ENCODE measurements around the gene PUM2. TPM values are rescaled to one million over a fixed set of nuclear protein-coding genes. Genes with fewer than 3 reads are reported as not detected.

PUM2 gene
- total RNA-seq, 4 donors from 2014 or later: 61.5 to 140 (median 98.0) TPM

DNA sequence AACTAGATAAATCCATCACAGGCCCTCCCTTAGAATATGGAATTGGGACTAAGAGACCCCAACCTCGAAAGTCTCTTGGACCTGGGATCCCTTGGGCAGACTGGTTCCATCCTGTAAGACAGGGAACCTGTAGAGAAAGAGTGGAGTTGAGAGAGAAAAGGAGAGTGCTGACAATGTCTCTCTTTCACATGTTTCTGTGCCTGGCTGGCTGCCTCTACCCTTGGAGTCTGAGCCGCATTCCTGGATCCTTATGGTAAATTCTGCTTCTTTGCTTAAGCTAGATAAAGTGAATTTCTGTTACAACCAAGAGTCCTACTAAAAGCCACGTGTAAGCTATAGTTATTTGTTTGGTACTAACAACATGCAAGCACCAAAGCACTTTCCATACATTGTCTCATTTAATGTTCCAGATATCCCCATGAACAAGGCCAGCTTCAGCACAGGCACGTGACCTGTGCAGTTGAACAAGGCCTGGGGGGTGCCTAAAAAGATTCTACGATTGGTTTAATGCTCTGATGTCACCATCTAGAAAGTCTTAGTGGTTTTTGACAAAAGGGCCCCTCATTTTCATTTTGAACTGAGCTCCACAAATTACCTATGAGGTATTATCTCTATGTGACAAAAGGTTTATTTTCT, 2.1 kb upstream of the PUM2 start:
- H3K27ac ChIP-seq: peak overlapping the region; percentile 57 to 97 (median 94)
- no peaks in the 10 kb centered on the region for H3K27me3 ChIP-seq
- peaks cover 6 to 42% (median 9%) of the 10 kb centered on the region in 3 donors for H3K4me1 ChIP-seq
- 51 to 65% methylated on average over 5 of the region's 5 CpGs for WGBS, 2 donors (ENCODE audit: low coverage in 1 of 2)
- H3K9me3 ChIP-seq: no peaks in the 10 kb centered on the region
- TF ChIP-seq, protein P1, sequence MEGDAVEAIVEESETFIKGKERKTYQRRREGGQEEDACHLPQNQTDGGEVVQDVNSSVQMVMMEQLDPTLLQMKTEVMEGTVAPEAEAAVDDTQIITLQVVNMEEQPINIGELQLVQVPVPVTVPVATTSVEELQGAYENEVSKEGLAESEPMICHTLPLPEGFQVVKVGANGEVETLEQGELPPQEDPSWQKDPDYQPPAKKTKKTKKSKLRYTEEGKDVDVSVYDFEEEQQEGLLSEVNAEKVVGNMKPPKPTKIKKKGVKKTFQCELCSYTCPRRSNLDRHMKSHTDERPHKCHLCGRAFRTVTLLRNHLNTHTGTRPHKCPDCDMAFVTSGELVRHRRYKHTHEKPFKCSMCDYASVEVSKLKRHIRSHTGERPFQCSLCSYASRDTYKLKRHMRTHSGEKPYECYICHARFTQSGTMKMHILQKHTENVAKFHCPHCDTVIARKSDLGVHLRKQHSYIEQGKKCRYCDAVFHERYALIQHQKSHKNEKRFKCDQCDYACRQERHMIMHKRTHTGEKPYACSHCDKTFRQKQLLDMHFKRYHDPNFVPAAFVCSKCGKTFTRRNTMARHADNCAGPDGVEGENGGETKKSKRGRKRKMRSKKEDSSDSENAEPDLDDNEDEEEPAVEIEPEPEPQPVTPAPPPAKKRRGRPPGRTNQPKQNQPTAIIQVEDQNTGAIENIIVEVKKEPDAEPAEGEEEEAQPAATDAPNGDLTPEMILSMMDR (IDR thresholded peaks at IDR 0.05): no peak
- TF ChIP-seq EP300 (IDR thresholded peaks at IDR 0.05) (no peak), POLR2A (IDR thresholded peaks at IDR 0.05) (no peak), POLR2AphosphoS5 (IDR thresholded peaks at IDR 0.05) (no peak)
- ATAC-seq: no peak
- H3K36me3 ChIP-seq: no peaks in the 10 kb centered on the region
- H3K4me3 ChIP-seq: no peak overlapping the region

DNA sequence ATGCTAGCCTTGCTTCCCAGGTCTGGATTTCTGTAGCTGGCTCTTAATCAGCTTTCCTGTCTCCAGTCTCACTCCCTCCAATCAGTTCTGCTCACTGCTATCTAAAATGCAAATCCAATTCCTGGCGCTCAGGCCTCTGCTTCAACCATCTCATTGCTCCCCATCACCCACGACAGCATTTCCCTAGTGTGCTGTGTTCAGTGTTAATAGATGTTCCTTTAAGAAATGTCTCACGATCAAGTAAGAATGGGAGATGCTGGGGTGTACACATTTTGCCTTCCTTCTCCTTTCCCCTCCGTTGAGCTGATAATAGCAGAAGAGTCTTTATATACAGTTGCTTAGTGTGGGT, 1.6 kb upstream of the PUM2 start:
- Histone ChIP-seq H3K4me3 (no peak overlapping the region), H3K36me3 (no peaks in the 10 kb centered on the region), H3K27me3 (no peaks in the 10 kb centered on the region), H3K4me1 (peaks cover 6 to 47% (median 13%) of the 10 kb centered on the region in 3 donors), H3K27ac (peak overlapping the region; percentile 57 to 97 (median 94)), H3K9me3 (no peaks in the 10 kb centered on the region)
- WGBS, 2 donors (ENCODE audit: low coverage in 1 of 2): 28 to 38% methylated on average over 2 to 4 of the region's 4 CpGs
- no peak for ATAC-seq
- TF ChIP-seq, protein P1 (IDR thresholded peaks at IDR 0.05): no peak

DNA sequence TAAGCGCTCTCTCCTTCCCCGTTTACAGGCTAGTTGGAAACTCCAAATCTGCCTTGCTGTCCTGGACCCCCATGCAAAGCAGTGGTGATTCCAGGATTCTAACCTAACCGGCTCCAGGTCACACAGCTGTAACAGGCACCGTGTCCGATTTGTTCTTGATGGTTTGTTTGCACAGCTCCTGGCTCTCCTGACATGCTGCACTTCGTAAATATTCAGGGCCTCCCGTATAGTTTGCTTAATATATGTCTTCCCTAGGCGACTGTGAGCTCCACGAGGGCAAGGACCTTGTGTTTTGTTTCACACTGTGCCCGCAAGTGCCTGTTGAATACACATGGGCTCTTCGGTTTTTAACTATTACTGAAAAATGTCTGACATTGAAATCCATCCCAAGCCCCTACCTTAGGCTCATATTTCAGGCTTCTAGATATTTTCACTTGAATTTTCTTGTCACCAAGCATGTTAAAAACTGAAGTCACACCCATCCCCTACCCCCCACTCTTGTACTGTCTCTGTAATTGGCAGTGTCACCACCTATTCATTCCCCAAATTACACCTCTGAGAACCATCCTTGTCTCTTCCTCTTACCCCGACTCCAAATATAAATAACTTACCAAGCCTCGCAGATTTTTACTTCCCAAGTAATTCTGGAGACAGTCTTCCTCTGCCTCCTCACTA, 1.0 kb upstream of the PUM2 start:
- H3K36me3 ChIP-seq: no peaks in the 10 kb centered on the region
- WGBS, 2 donors (ENCODE audit: low coverage in 1 of 2): 16 to 25% methylated on average over 3 to 12 of the region's 13 CpGs
- no peaks in the 10 kb centered on the region for H3K9me3 ChIP-seq
- H3K27ac ChIP-seq: peak overlapping the region; percentile 57 to 97 (median 94)
- no peak for ATAC-seq
- H3K27me3 ChIP-seq: no peaks in the 10 kb centered on the region
- peak overlapping the region; percentile 80 to 89 for H3K4me3 ChIP-seq
- TF ChIP-seq, protein P1 (IDR thresholded peaks at IDR 0.05): no peak
- TF ChIP-seq POLR2A (IDR thresholded peaks at IDR 0.05): no peak
- no peak for TF ChIP-seq POLR2AphosphoS5 (IDR thresholded peaks at IDR 0.05)
- TF ChIP-seq EP300 (IDR thresholded peaks at IDR 0.05): no peak
- peaks cover 6 to 52% (median 17%) of the 10 kb centered on the region in 3 donors for H3K4me1 ChIP-seq

DNA sequence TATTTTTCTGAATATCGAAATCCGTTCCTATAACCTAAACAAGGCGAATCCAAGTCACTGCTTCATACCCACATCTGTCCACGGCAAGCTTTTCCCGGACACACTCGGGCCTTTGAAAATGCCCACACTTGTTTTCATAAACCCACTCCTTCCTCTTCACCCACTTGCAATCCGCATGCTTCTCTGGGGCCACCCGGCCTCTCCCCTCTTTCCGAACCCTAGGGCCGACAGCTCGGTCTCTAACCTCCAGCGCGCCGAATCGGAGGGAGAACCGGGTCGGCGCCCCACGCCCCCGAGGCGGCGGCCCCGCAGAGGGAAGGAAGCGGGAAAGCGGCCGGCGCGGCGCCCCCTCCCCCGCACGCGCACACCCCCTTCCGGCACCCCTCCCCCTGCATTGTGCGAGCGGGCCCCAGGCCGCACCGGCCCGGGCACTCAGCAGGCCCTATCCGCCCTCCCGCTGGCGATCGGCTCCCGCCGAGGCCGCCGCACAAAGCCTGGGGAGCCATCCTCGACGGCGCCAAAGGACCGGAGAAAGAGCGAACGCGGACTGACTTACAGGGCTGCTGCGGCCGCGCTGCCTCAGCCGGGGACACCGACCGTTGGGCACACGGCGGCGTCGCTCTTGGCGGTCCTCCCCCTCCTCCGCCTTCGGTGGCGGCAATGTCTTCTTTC, 467 bp downstream of the PUM2 start:
- Histone ChIP-seq H3K9me3 (no peaks in the 10 kb centered on the region), H3K27me3 (no peaks in the 10 kb centered on the region), H3K36me3 (no peaks in the 10 kb centered on the region), H3K4me3 (peak overlapping the region; percentile 80 to 89), H3K27ac (peak overlapping the region; percentile 88 to 97 (median 94)), H3K4me1 (peaks cover 6 to 68% (median 20%) of the 10 kb centered on the region in 3 donors)
- ATAC-seq: peak; percentile 43
- TF ChIP-seq POLR2A (IDR thresholded peaks at IDR 0.05) (no peak), POLR2AphosphoS5 (IDR thresholded peaks at IDR 0.05) (no peak)
- TF ChIP-seq, protein P1 (IDR thresholded peaks at IDR 0.05): peak in 1 of 4 experiments; percentile 13
- 0% methylated on average over 9 to 24 of the region's 67 CpGs for WGBS, 2 donors (ENCODE audit: low coverage in 1 of 2)
